Coronary artery (tissue), 2 donors: ENCODE measurements around the gene HADHA.

Experiments used
- DNase-seq: peaks from one replicate; pipeline ENCODE4 v3.0.0-alpha.2; 2017; ENCODE audit warnings: low spot score
- H3K27ac ChIP-seq, 2 donors: fragments of 200-600 bp; sonication (generic); one replicate each; pipeline ENCODE4 v1.5.1; 2016 to 2019
- H3K4me3 ChIP-seq: fragments of 200-600 bp; sonication (generic); 2 replicates; pipeline ENCODE4 v1.5.1; 2016; ENCODE audit warnings: mild to moderate bottlenecking, moderate library complexity
- CTCF ChIP-seq: fragments of 200-600 bp; sonication (generic); IDR thresholded peaks from one replicate; pipeline ENCODE4 v1.5.1; 2019; ENCODE audit warnings: antibody characterized with exemption

HADHA gene

GRCh38 chr2:26187537-26188104 lies 56.8 kb downstream of the HADHA start:
- no peak overlapping the region for H3K27ac ChIP-seq
- TF ChIP-seq CTCF, result no peak
- no peak overlapping the region for H3K4me3 ChIP-seq
- no peak for DNase-seq

GRCh38 chr2:26187114-26187513 lies 57.3 kb downstream of the HADHA start:
- DNase-seq, result no peak
- TF ChIP-seq CTCF, result no peak

GRCh38 chr2:26185954-26186770 lies 58.3 kb downstream of the HADHA start:
- Histone ChIP-seq H3K4me3 (peak overlapping the region; percentile 77), H3K27ac (peak overlapping the region in 1 of 2 donors; percentile 80)
- TF ChIP-seq CTCF, result no peak
- DNase-seq, result no peak

More at GRCh38 chr2:26187114-26187513, 57.3 kb downstream of the HADHA start:
- no peak overlapping the region for H3K27ac ChIP-seq
- H3K4me3 ChIP-seq, result no peak overlapping the region

- TF ChIP-seq CTCF, result no peak
- Histone ChIP-seq H3K27ac (peak overlapping the region in 1 of 2 donors; percentile 80), H3K4me3 (peak overlapping the region; percentile 77)
- no peak for DNase-seq
Observed at GRCh38 chr2:26185304-26185928, 59.0 kb downstream of the HADHA start.

GRCh38 chr2:26184555-26185303 lies 59.7 kb downstream of the HADHA start:
- peak overlapping the region; percentile 77 for H3K4me3 ChIP-seq
- DNase-seq, result peak; percentile 84
- H3K27ac ChIP-seq, result peak overlapping the region in 1 of 2 donors; percentile 80
- peak; percentile 34 for TF ChIP-seq CTCF

GRCh38 chr2:26184121-26184520 lies 60.3 kb downstream of the HADHA start:
- no peak for TF ChIP-seq CTCF
- peak overlapping the region; percentile 77 for H3K4me3 ChIP-seq
- H3K27ac ChIP-seq, result peak overlapping the region in 1 of 2 donors; percentile 80
- DNase-seq, result no peak
